CD14-positive monocyte (primary cell): Measurements from ENCODE around the gene CYSTM1. TPM values are rescaled to one million over a fixed set of nuclear protein-coding genes. Genes with fewer than 3 reads are reported as not detected.

Source experiments
- DNase-seq, 3 donors: peaks; one replicate each; pipeline ENCODE4 v3.0.0-alpha.2; 2011 to 2022
- H2AFZ ChIP-seq: 2 replicates; pipeline ENCODE4 v1.6.0; 2012; ENCODE audit warnings: mild to moderate bottlenecking, low read depth, low read length, inconsistent platforms; ENCODE audit not compliant: insufficient read depth, poor library complexity, severe bottlenecking
- H3K27ac ChIP-seq, 2 donors: 1 replicate in 1 of 2; 2 replicates in 1 of 2; pipeline ENCODE4 v1.5.1; 2012 to 2013; ENCODE audit warnings: low read length in 2 of 2, control low read depth in 1 of 2, inconsistent platforms in 1 of 2, low read depth in 1 of 2, mild to moderate bottlenecking in 1 of 2
- H3K27me3 ChIP-seq, 2 donors: one replicate each; pipeline versions ENCODE4 v1.6.0 to v1.6.1; 2011 to 2013; ENCODE audit warnings: low read length in 2 of 2; ENCODE audit not compliant: control insufficient read depth in 2 of 2, insufficient read depth in 2 of 2
- H3K36me3 ChIP-seq, 2 donors: replicated peaks in 1 of 2; 1 replicate in 1 of 2; 2 replicates in 1 of 2; pipeline versions ENCODE4 v1.5.1 to v1.6.1; 2012 to 2013; ENCODE audit warnings: low read length in 2 of 2, control low read depth in 1 of 2, inconsistent platforms in 1 of 2, mild to moderate bottlenecking in 1 of 2; ENCODE audit not compliant: insufficient read depth in 2 of 2, control insufficient read depth in 1 of 2
- H3K4me1 ChIP-seq, 2 donors: 1 replicate in 1 of 2; 2 replicates in 1 of 2; pipeline versions ENCODE4 v1.5.1 to v1.6.1; 2012 to 2013; ENCODE audit warnings: low read length in 2 of 2, control low read depth in 1 of 2, inconsistent platforms in 1 of 2, mild to moderate bottlenecking in 1 of 2, moderate library complexity in 1 of 2; ENCODE audit not compliant: insufficient read depth in 2 of 2, control insufficient read depth in 1 of 2
- H3K4me2 ChIP-seq: replicated peaks from 2 replicates; pipeline ENCODE3; 2012; ENCODE audit warnings: low read length, moderate library complexity, mild to moderate bottlenecking; ENCODE audit not compliant: poor library complexity, severe bottlenecking; ENCODE audit errors: extremely low read depth
- H3K4me3 ChIP-seq, 3 experiments: fragments of 200-600 bp in 1 of 3; sonication (generic) in 1 of 3; replicated peaks in 1 of 3; 1 replicate in 2 of 3; 2 replicates in 1 of 3; pipeline ENCODE4 v1.5.1; 2011 to 2013; ENCODE audit warnings: low read length in 3 of 3, mild to moderate bottlenecking in 3 of 3, control low read depth in 2 of 3, low read depth in 2 of 3, inconsistent platforms in 1 of 3, moderate library complexity in 1 of 3
- H3K79me2 ChIP-seq: 2 replicates; pipeline ENCODE4 v1.6.0; 2012; ENCODE audit warnings: mild to moderate bottlenecking, control low read depth, inconsistent platforms, low read length, moderate library complexity; ENCODE audit not compliant: insufficient read depth
- H3K9ac ChIP-seq: 2 replicates; pipeline ENCODE4 v1.6.0; 2017; ENCODE audit warnings: low read length, mild to moderate bottlenecking; ENCODE audit not compliant: insufficient read depth, poor library complexity, severe bottlenecking
- H3K9me3 ChIP-seq, 2 donors: replicated peaks in 1 of 2; 1 replicate in 1 of 2; 2 replicates in 1 of 2; pipeline versions ENCODE4 v1.5.1 to v1.6.1; 2012 to 2013; ENCODE audit warnings: low read length in 2 of 2, control low read depth in 1 of 2; ENCODE audit not compliant: control insufficient read depth in 1 of 2, insufficient read depth in 1 of 2
- H4K20me1 ChIP-seq: 2 replicates; pipeline ENCODE4 v1.6.0; 2012; ENCODE audit warnings: mild to moderate bottlenecking, low read length, control low read depth, moderate library complexity; ENCODE audit not compliant: insufficient read depth
- H3K27ac Mint-ChIP-seq, 7 donors: one replicate each; pipeline ENCODE4 v1.8.0; 2020; ENCODE audit warnings: mild to moderate bottlenecking in 7 of 7, mixed read lengths in 7 of 7, moderate library complexity in 6 of 7, inconsistent platforms in 2 of 7
- H3K27me3 Mint-ChIP-seq, 3 donors: one replicate each; pipeline ENCODE4 v1.8.0; 2021 to 2022; ENCODE audit warnings: low read depth in 3 of 3, mild to moderate bottlenecking in 3 of 3, mixed read lengths in 3 of 3, moderate library complexity in 3 of 3, inconsistent platforms in 1 of 3
- H3K36me3 Mint-ChIP-seq, 2 donors: one replicate each; pipeline ENCODE4 v1.8.0; 2020; ENCODE audit warnings: mixed read lengths in 2 of 2, inconsistent platforms in 1 of 2, mild to moderate bottlenecking in 1 of 2
- H3K4me1 Mint-ChIP-seq: one replicate; pipeline ENCODE4 v1.8.0; 2020; ENCODE audit warnings: mild to moderate bottlenecking, mixed read lengths
- H3K4me3 Mint-ChIP-seq, 2 donors: one replicate each; pipeline ENCODE4 v1.8.0; 2020; ENCODE audit warnings: mild to moderate bottlenecking in 2 of 2, mixed read lengths in 2 of 2, moderate library complexity in 1 of 2
- H3K9me3 Mint-ChIP-seq, 7 donors: one replicate each; pipeline ENCODE4 v1.8.0; 2020 to 2022; ENCODE audit warnings: mixed read lengths in 7 of 7, mild to moderate bottlenecking in 6 of 7, moderate library complexity in 6 of 7, inconsistent platforms in 2 of 7
- WGBS: methylation state at CpG from one replicate; pipeline ENCODE4 v1.1.5; 2013; ENCODE audit warnings: missing lambda C conversion rate; ENCODE audit not compliant: insufficient coverage; 5-methylcytosine and 5-hydroxymethylcytosine counted together
- intact Hi-C, 2 donors: fragments of 100-400 bp; cut with micrococcal nuclease; formaldehyde crosslinking; loops; one replicate each; pipeline versions ENCODE4 v1.15.0 to v1.15.1; 2023
- polyA plus RNA-seq, 3 donors: library from polyadenylated mRNA; depleted of rRNA in 1 of 3; unstranded in 2 of 3; stranded (reverse) in 1 of 3; fragments of 300-500 nt in 2 of 3; fragments of >200 nt in 1 of 3; fragmentation: Illumina TruSeq in 2 of 3; gene quantifications; 1 replicate in 2 of 3; 2 replicates in 1 of 3; pipeline ENCODE4 v1.2.3, GENCODE V29; 2012 to 2021
- TF ChIP-seq, protein P1 (sequence below): fragments of 200-600 bp; IDR thresholded peaks from one replicate; pipeline ENCODE4 v1.8.0; 2022; ENCODE audit warnings: antibody characterized with exemption, mild to moderate bottlenecking

Gene CYSTM1
- polyA plus RNA-seq, 3 donors = 14.0 to 40.0 (median 36.7) TPM

DNA sequence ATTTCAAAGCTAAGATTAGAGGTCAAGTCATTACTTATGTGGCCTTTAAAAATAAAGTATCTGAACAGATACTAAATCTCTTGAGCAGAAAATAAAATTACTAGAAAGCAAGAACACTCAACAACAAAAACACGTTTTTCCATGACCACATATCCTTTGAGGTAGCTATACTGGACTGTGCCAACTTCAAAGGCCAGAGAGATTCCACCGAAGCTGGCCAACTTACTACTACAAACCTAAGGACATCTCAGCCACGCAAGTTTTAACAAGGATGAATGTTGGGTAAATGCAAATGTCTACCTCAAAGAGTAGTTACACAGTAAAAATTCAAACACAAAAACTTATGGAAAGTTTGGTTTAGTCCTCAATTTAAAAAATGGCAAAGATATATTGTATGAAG, 109.0 kb downstream of the CYSTM1 start:
- no peak overlapping the region for H2AFZ ChIP-seq
- Mint-ChIP-seq H3K27me3 (no peaks in the 10 kb centered on the region), H3K27ac (peak overlapping the region; percentile 83 to 91 (median 90)), H3K4me3 (no peak overlapping the region), H3K9me3 (no peaks in the 10 kb centered on the region), H3K4me1 (peaks cover 18% of the 10 kb centered on the region), H3K36me3 (peaks cover 7 to 13% of the 10 kb centered on the region in 2 donors)
- no peaks in the 10 kb centered on the region for H3K9me3 ChIP-seq
- TF ChIP-seq, protein P1, sequence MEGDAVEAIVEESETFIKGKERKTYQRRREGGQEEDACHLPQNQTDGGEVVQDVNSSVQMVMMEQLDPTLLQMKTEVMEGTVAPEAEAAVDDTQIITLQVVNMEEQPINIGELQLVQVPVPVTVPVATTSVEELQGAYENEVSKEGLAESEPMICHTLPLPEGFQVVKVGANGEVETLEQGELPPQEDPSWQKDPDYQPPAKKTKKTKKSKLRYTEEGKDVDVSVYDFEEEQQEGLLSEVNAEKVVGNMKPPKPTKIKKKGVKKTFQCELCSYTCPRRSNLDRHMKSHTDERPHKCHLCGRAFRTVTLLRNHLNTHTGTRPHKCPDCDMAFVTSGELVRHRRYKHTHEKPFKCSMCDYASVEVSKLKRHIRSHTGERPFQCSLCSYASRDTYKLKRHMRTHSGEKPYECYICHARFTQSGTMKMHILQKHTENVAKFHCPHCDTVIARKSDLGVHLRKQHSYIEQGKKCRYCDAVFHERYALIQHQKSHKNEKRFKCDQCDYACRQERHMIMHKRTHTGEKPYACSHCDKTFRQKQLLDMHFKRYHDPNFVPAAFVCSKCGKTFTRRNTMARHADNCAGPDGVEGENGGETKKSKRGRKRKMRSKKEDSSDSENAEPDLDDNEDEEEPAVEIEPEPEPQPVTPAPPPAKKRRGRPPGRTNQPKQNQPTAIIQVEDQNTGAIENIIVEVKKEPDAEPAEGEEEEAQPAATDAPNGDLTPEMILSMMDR = no peak
- 100% methylated on average over 1 of the region's 3 CpGs for WGBS
- DNase-seq = no peak
- no peak overlapping the region for H3K4me3 ChIP-seq
- intact Hi-C loops = loop anchor here in 1 of 2 donors (5.0 kb wide), 1 partner anchor 37 kb away; no protein-coding TSS in a partner anchor
- H4K20me1 ChIP-seq = no peaks in the 10 kb centered on the region
- H3K27me3 ChIP-seq = no peaks in the 10 kb centered on the region
- H3K9ac ChIP-seq = no peak overlapping the region
- peaks cover 0 to 4% of the 10 kb centered on the region in 2 donors for H3K36me3 ChIP-seq
- H3K4me2 ChIP-seq = no peak overlapping the region
- H3K4me1 ChIP-seq = peaks cover 20 to 22% of the 10 kb centered on the region in 2 donors
- H3K79me2 ChIP-seq = peaks cover 74% of the 10 kb centered on the region
- H3K27ac ChIP-seq = peak overlapping the region in 1 of 2 donors; percentile 81

DNA sequence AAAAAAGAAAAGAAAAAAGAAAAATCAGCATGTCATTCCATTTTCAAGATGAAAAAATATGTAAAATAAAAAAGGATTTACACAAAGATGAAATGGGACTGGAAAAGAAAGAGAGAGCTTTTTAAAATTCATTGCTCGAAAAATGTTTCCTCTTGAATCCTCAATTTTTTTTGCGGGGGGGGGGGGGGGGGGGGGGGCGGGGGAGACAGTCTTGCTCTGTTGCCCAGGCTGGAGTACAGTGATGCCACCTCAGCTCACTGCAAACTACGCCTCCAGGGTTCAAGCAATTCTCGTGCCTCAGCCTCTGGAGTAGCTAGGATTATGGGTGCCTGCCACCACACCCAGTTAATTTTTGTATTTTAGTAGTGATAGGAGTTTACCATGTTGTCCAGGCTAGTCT, 111.4 kb downstream of the CYSTM1 start:
- no peak overlapping the region for H3K9ac ChIP-seq
- DNase-seq = no peak
- Mint-ChIP-seq H3K36me3 (peaks cover 4 to 15% of the 10 kb centered on the region in 2 donors), H3K4me1 (peaks cover 22% of the 10 kb centered on the region), H3K4me3 (no peak overlapping the region), H3K9me3 (no peaks in the 10 kb centered on the region), H3K27ac (no peak overlapping the region), H3K27me3 (no peaks in the 10 kb centered on the region)
- H3K79me2 ChIP-seq = peaks cover 91% of the 10 kb centered on the region
- no peak overlapping the region for H3K4me2 ChIP-seq
- no peak overlapping the region for H3K27ac ChIP-seq
- H3K27me3 ChIP-seq = no peaks in the 10 kb centered on the region
- H3K4me3 ChIP-seq = no peak overlapping the region
- WGBS = no CpG with 5 or more reads among the region's 5 CpGs
- peaks cover 0 to 8% of the 10 kb centered on the region in 2 donors for H3K36me3 ChIP-seq
- no peak overlapping the region for H2AFZ ChIP-seq
- no peaks in the 10 kb centered on the region for H3K9me3 ChIP-seq
- H3K4me1 ChIP-seq = peaks cover 20 to 22% of the 10 kb centered on the region in 2 donors
- H4K20me1 ChIP-seq = no peaks in the 10 kb centered on the region
- intact Hi-C loops = loop anchor here in 1 of 2 donors (5.0 kb wide), 1 partner anchor 44 kb away; no protein-coding TSS in a partner anchor
- TF ChIP-seq, protein P1 = no peak
